ENCODE measurements around the gene CCDC77. TPM values are rescaled to one million over a fixed set of nuclear protein-coding genes. Genes with fewer than 3 reads are reported as not detected.
"Not testable (repeated sequence)": the region's sequence is repeated elsewhere in the genome, so short reads cannot be mapped to it uniquely, and the experiment has no call there.

CCDC77 gene
- total RNA-seq, 1 donor from 2014 or later, result 7.4 TPM

- ATAC-seq, result no peak
- no peak for TF ChIP-seq CTCF (IDR thresholded peaks at IDR 0.05)
- no peak for DNase-seq
- no peaks in the 10 kb centered on the region for H3K27me3 ChIP-seq (ENCODE audit: low read depth)
- H3K4me3 ChIP-seq, result peak overlapping the region; percentile 73
- peaks cover 13% of the 10 kb centered on the region for H3K4me1 ChIP-seq
- H3K9me3 ChIP-seq, result no peaks in the 10 kb centered on the region
- peak overlapping the region; percentile 61 for H3K27ac ChIP-seq
- intact Hi-C loops (cut with DNase I), result no loop called here
- H3K36me3 ChIP-seq, result no peaks in the 10 kb centered on the region
These were observed 565 bp downstream of the CCDC77 start for GRCh38 chr12:402029-402389.

DNA sequence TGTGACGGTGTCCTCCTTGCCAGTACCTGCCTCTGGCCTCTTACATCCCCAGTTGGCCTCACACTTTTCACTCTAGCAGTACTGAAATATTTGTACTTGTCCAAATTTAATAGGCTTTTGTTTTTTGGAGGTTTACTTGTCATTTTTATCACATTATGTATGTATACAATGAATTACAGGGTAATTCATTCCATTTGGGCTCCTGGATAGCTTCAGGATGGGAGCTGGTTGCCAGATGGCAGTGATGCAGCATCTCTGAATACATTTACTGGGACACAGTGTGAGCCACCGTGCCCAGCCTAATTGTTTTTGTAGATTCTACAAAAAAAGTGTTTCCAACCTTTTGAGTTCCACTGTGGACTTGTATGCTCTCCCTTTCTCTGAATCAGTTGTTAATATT, 13.4 kb downstream of the CCDC77 start:
- Histone ChIP-seq H3K4me3 (no peak overlapping the region), H3K9me3 (no peaks in the 10 kb centered on the region), H3K27me3 (ENCODE audit: low read depth) (no peaks in the 10 kb centered on the region), H3K27ac (no peak overlapping the region), H3K36me3 (peaks cover 72% of the 10 kb centered on the region), H3K4me1 (no peaks in the 10 kb centered on the region)
- no peak for DNase-seq
- TF ChIP-seq CTCF (IDR thresholded peaks at IDR 0.05), result no peak
- no peak for ATAC-seq
- intact Hi-C loops (cut with DNase I), result no loop called here

DNA sequence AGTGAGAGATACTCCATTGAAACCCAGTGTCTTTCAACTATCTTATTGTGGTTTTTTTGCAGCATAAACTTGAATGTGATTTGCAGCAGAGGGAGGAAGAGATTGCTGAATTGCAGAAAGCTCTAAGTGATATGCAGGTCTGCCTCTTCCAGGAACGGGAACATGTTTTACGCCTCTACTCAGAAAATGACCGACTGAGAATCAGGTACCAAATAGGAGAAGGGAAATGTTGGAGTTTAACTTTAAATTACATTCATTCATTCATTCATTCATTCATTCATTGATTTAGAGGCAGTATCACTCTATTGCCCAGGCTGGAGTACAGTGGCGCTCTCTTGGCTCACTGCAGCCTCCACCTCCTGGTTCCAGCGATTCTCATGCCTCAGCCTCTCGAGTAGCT, 17.0 kb downstream of the CCDC77 start:
- intact Hi-C loops (cut with DNase I), result no loop called here
- DNase-seq, result no peak
- ATAC-seq, result no peak
- peaks cover 39% of the 10 kb centered on the region for H3K36me3 ChIP-seq
- H3K4me1 ChIP-seq, result no peaks in the 10 kb centered on the region
- H3K9me3 ChIP-seq, result no peaks in the 10 kb centered on the region
- H3K4me3 ChIP-seq, result no peak overlapping the region
- no peak for TF ChIP-seq CTCF (IDR thresholded peaks at IDR 0.05)
- H3K27me3 ChIP-seq (ENCODE audit: low read depth), result no peaks in the 10 kb centered on the region
- no peak overlapping the region for H3K27ac ChIP-seq

- Histone ChIP-seq H3K4me1 (no peaks in the 10 kb centered on the region), H3K36me3 (peaks cover 30% of the 10 kb centered on the region), H3K9me3 (no peaks in the 10 kb centered on the region), H3K27me3 (ENCODE audit: low read depth) (no peaks in the 10 kb centered on the region), H3K4me3 (no peak overlapping the region), H3K27ac (no peak overlapping the region)
- intact Hi-C loops (cut with DNase I), result no loop called here
- ATAC-seq (no peak), DNase-seq (no peak)
- no peak for TF ChIP-seq CTCF (IDR thresholded peaks at IDR 0.05)
These were observed 21.1 kb downstream of the CCDC77 start for GRCh38 chr12:422526-422925.

DNA sequence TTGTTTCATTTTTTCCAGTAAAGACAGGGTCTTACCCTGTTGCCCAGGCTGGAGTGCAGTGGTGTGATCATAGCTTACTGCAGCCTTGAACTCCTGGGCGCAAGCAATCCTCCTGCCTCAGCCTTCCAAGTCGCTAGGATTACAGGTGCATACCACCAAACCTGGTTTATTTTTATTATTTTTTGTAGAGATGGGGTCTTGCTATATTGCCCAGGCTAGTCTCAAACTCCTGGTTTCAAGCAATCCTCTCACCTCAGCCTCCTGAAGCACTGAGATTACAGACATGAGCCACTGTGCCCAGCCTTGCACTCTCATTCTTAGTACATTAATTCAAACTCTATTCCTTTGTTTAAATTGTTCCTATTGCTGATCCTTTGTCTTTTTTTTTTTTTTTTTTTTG, 34.3 kb downstream of the CCDC77 start:
- intact Hi-C loops (cut with DNase I); ATAC-seq; H3K27me3 ChIP-seq (ENCODE audit: low read depth); H3K4me3 ChIP-seq; H3K27ac ChIP-seq; DNase-seq; H3K9me3 ChIP-seq; H3K4me1 ChIP-seq: not testable (repeated sequence)
- H3K36me3 ChIP-seq, result peaks cover 72% of the 10 kb centered on the region

- Histone ChIP-seq H3K27me3 (ENCODE audit: low read depth) (no peaks in the 10 kb centered on the region), H3K4me3 (no peak overlapping the region), H3K9me3 (no peaks in the 10 kb centered on the region), H3K36me3 (peaks cover 21% of the 10 kb centered on the region), H3K4me1 (no peaks in the 10 kb centered on the region), H3K27ac (no peak overlapping the region)
- ATAC-seq (peak in 1 of 2 donors; percentile 55), DNase-seq (no peak)
- peak; percentile 74 for TF ChIP-seq CTCF (IDR thresholded peaks at IDR 0.05)
- intact Hi-C loops (cut with DNase I), result no loop called here
These were observed 40.9 kb downstream of the CCDC77 start for GRCh38 chr12:442235-442884.

Data from lower lobe of right lung (tissue), 2 donors.